Endothelial cell of umbilical vein (primary cell): Measurements from ENCODE around the gene FAM221B.

Experiments
- CTCF ChIP-seq, 2 donors: IDR thresholded peaks; 1 replicate in 1 of 2; 2 replicates in 1 of 2; pipeline ENCODE4 v1.5.1; 2011; ENCODE audit warnings: low read length in 2 of 2, mild to moderate bottlenecking in 2 of 2, moderate library complexity in 2 of 2, control low read depth in 1 of 2, inconsistent platforms in 1 of 2, low read depth in 1 of 2; ENCODE audit not compliant: insufficient read depth in 1 of 2; ENCODE audit errors: extremely low read depth in 1 of 2
- EZH2 ChIP-seq: IDR thresholded peaks from 2 replicates; pipeline ENCODE4 v1.6.1; 2012; ENCODE audit warnings: borderline replicate concordance, low read depth, mild to moderate bottlenecking, moderate library complexity, low read length, inconsistent platforms; ENCODE audit not compliant: severe bottlenecking
- GATA2 ChIP-seq: IDR thresholded peaks from 2 replicates; pipeline ENCODE4 v1.7.0; 2011; ENCODE audit warnings: low read depth, mild to moderate bottlenecking, moderate library complexity, mixed read lengths, low read length; ENCODE audit not compliant: insufficient read length, insufficient read depth
- JUN ChIP-seq: IDR thresholded peaks from 2 replicates; pipeline ENCODE4 v1.6.1; 2011; ENCODE audit warnings: borderline replicate concordance, low read depth; ENCODE audit not compliant: insufficient read length, insufficient read depth
- MAX ChIP-seq: IDR thresholded peaks from 2 replicates; pipeline ENCODE4 v1.6.1; 2011; ENCODE audit not compliant: insufficient read depth, insufficient read length
- POLR2A ChIP-seq: IDR thresholded peaks from 2 replicates; pipeline ENCODE4 v1.6.1; 2012; ENCODE audit warnings: low read depth, mild to moderate bottlenecking, control low read depth, low read length
- POLR2AphosphoS5 ChIP-seq: IDR thresholded peaks from 2 replicates; pipeline ENCODE4 v1.6.1; 2012; ENCODE audit warnings: low read depth, mild to moderate bottlenecking, control low read depth, low read length, moderate library complexity; ENCODE audit not compliant: insufficient read depth

- no peak for TF ChIP-seq CTCF (IDR thresholded peaks at IDR 0.05; ENCODE audit: extremely low read depth in 1 of 2, insufficient read depth in 1 of 2, low read depth in 1 of 2, low read length in 2 of 2)
- no peak for TF ChIP-seq EZH2
- TF ChIP-seq POLR2A = peak; percentile 59
- peak; percentile 52 for TF ChIP-seq POLR2AphosphoS5
- no peak for TF ChIP-seq GATA2
- TF ChIP-seq JUN = no peak
- no peak for TF ChIP-seq MAX
Measured at GRCh38 chr9:35812025-35812602, 16.4 kb downstream of the FAM221B start, which contains the start of gene SPAG8.
